Nephron progenitor cell (in vitro differentiated cells): ENCODE results near the gene SERP2.

Experiments
- DNase-seq: peaks from one replicate; pipeline ENCODE4 v3.0.0; 2021
- H3K27ac Mint-ChIP-seq: 2 replicates; pipeline ENCODE4 v1.8.0; 2021; ENCODE audit warnings: mild to moderate bottlenecking, moderate library complexity, mixed read lengths
- H3K27me3 Mint-ChIP-seq: 2 replicates; pipeline ENCODE4 v1.8.0; 2021; ENCODE audit warnings: mild to moderate bottlenecking, low read depth, mixed read lengths; ENCODE audit not compliant: poor library complexity
- H3K36me3 Mint-ChIP-seq: 2 replicates; pipeline ENCODE4 v1.8.0; 2021; ENCODE audit warnings: low read depth, mixed read lengths
- H3K4me1 Mint-ChIP-seq: 2 replicates; pipeline ENCODE4 v1.8.0; 2021; ENCODE audit warnings: mixed read lengths
- H3K4me3 Mint-ChIP-seq: 2 replicates; pipeline ENCODE4 v1.8.0; 2021; ENCODE audit warnings: mild to moderate bottlenecking, moderate library complexity, mixed read lengths
- H3K9me3 Mint-ChIP-seq: 2 replicates; pipeline ENCODE4 v1.8.0; 2021; ENCODE audit warnings: mild to moderate bottlenecking, moderate library complexity, mixed read lengths
- TF ChIP-seq, protein P1 (sequence below): fragments of 200-600 bp; sonication (generic); IDR thresholded peaks from 2 replicates; pipeline ENCODE4 v1.5.0; 2021; ENCODE audit warnings: antibody characterized with exemption

Gene SERP2

GRCh38 chr13:44398606-44399005, 25.0 kb downstream of the SERP2 start:
- H3K4me1 Mint-ChIP-seq, result peaks cover 95% of the 10 kb centered on the region

GRCh38 chr13:44399074-44399473, 25.4 kb downstream of the SERP2 start:
- Mint-ChIP-seq H3K4me3 (no peak overlapping the region), H3K36me3 (no peaks in the 10 kb centered on the region), H3K27me3 (peaks cover 4% of the 10 kb centered on the region), H3K27ac (no peak overlapping the region), H3K9me3 (no peaks in the 10 kb centered on the region), H3K4me1 (peaks cover 95% of the 10 kb centered on the region)
- TF ChIP-seq, protein P1, sequence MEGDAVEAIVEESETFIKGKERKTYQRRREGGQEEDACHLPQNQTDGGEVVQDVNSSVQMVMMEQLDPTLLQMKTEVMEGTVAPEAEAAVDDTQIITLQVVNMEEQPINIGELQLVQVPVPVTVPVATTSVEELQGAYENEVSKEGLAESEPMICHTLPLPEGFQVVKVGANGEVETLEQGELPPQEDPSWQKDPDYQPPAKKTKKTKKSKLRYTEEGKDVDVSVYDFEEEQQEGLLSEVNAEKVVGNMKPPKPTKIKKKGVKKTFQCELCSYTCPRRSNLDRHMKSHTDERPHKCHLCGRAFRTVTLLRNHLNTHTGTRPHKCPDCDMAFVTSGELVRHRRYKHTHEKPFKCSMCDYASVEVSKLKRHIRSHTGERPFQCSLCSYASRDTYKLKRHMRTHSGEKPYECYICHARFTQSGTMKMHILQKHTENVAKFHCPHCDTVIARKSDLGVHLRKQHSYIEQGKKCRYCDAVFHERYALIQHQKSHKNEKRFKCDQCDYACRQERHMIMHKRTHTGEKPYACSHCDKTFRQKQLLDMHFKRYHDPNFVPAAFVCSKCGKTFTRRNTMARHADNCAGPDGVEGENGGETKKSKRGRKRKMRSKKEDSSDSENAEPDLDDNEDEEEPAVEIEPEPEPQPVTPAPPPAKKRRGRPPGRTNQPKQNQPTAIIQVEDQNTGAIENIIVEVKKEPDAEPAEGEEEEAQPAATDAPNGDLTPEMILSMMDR, result no peak
- DNase-seq, result no peak

More at GRCh38 chr13:44398606-44399005, 25.0 kb downstream of the SERP2 start:
- no peak for DNase-seq
- TF ChIP-seq, protein P1, result no peak
- Mint-ChIP-seq H3K27me3 (peaks cover 4% of the 10 kb centered on the region), H3K36me3 (no peaks in the 10 kb centered on the region), H3K9me3 (no peaks in the 10 kb centered on the region), H3K27ac (no peak overlapping the region), H3K4me3 (no peak overlapping the region)

DNA sequence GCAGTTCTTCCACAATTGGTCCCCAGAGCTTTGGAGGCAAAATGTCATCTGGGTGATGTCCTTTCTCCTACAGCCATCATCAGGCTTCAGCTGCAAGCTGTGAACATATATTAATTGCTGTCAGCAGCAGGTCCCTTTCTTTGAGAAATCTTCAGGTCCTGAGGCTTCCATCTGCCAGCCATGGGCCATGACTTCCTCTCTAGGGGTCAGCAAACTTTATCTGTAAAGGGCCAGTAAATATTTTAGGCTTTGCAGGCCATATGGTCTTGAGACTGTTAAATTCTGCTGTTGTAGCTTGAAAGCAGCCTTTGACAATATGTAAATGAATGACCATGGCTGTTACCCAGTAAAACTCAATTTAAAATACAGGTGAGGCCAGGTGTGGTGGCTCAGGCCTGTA, 27.1 kb downstream of the SERP2 start:
- H3K9me3 Mint-ChIP-seq, result no peaks in the 10 kb centered on the region
- H3K27ac Mint-ChIP-seq, result no peak overlapping the region
- H3K4me3 Mint-ChIP-seq, result no peak overlapping the region
- no peak for DNase-seq
- H3K36me3 Mint-ChIP-seq, result no peaks in the 10 kb centered on the region
- TF ChIP-seq, protein P1, result no peak
- H3K27me3 Mint-ChIP-seq, result peaks cover 4% of the 10 kb centered on the region
- H3K4me1 Mint-ChIP-seq, result peaks cover 95% of the 10 kb centered on the region

DNA sequence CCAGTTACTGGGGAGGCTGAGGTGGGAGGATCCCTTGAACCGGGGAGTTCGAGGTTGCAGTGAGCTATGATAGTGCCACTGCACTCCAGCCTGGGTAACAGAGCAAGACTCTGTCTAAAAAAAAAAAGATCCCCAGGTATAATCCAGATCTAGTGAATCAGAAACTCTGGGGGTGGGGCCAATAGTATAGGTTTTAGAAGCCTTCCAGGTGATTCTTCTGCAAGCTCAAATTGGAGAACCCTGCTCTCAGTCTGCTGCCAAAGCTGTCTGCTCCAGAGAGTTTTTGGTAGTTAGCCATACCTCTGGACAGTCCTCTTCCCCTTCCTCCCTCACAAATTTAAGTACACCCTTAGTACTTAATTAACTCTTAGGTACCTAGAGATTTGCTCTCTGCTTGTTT, 28.0 kb downstream of the SERP2 start:
- peaks cover 4% of the 10 kb centered on the region for H3K27me3 Mint-ChIP-seq
- peaks cover 92% of the 10 kb centered on the region for H3K4me1 Mint-ChIP-seq
- no peaks in the 10 kb centered on the region for H3K36me3 Mint-ChIP-seq
- H3K27ac Mint-ChIP-seq, result no peak overlapping the region
- no peak overlapping the region for H3K4me3 Mint-ChIP-seq
- no peak for DNase-seq
- no peaks in the 10 kb centered on the region for H3K9me3 Mint-ChIP-seq
- TF ChIP-seq, protein P1, result no peak

DNA sequence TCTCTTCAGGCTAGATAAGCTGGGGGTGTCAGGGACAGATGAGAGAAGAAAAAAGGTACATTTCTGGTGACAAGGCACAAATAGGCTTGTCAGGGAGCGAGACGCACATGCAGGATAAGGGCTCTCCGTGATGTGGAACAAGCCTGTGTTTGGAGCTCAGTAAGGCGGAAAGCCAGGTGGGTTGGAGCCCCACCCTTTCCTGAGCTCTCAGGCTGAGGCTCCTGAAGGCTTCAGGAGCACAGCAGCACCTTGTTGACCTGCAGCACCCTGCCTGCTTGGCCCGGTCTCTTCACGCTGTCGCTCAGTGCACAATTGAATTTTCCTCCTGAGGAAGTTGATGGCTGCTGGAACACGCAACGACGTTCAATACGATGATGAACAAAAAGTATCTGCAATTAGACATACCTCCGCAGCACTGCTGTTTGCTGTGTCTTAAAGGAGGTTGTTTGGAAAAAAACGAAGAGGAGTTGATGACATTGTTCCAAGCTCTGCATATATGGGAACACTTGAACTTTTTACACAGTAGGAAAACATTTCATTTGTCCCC, 29.3 kb downstream of the SERP2 start:
- H3K27me3 Mint-ChIP-seq, result peaks cover 4% of the 10 kb centered on the region
- H3K9me3 Mint-ChIP-seq, result no peaks in the 10 kb centered on the region
- DNase-seq, result no peak
- peaks cover 86% of the 10 kb centered on the region for H3K4me1 Mint-ChIP-seq
- peak overlapping the region; percentile 82 for H3K27ac Mint-ChIP-seq
- peak overlapping the region; percentile 27 for H3K4me3 Mint-ChIP-seq
- no peaks in the 10 kb centered on the region for H3K36me3 Mint-ChIP-seq
- TF ChIP-seq, protein P1, result no peak

GRCh38 chr13:44403461-44404056, 29.9 kb downstream of the SERP2 start:
- DNase-seq, result peak; percentile 27
- Mint-ChIP-seq H3K36me3 (no peaks in the 10 kb centered on the region), H3K27me3 (peaks cover 4% of the 10 kb centered on the region), H3K4me1 (peaks cover 80% of the 10 kb centered on the region), H3K9me3 (no peaks in the 10 kb centered on the region), H3K4me3 (peak overlapping the region; percentile 44), H3K27ac (peak overlapping the region; percentile 87)
- TF ChIP-seq, protein P1, result no peak
